ENCODE results near the gene MYL2.

- no peak for TF ChIP-seq LEF1 (IDR thresholded peaks at IDR 0.05; ENCODE audit: borderline replicate concordance)
- no peak for TF ChIP-seq SUZ12 (IDR thresholded peaks at IDR 0.05)
- TF ChIP-seq TARDBP (IDR thresholded peaks at IDR 0.05): no peak
- no peak for TF ChIP-seq L3MBTL2 (conservative IDR thresholded peaks at IDR 0.05)
Measured at GRCh38 chr12:110948041-110948440, 27.7 kb upstream of the MYL2 start.

Data from HEK293T (cell line).